ENCODE results near the gene MSI2. TPM values are rescaled to one million over a fixed set of nuclear protein-coding genes. Genes with fewer than 3 reads are reported as not detected.

Gene MSI2
- total RNA-seq, 1 donor = 12.6 TPM

- no peak for TF ChIP-seq CTCF (IDR thresholded peaks at IDR 0.05; ENCODE audit: insufficient read depth, low read length)
- no peak overlapping the region for H3K4me3 ChIP-seq (ENCODE audit: low read depth, low read length)
- DNase-seq (ENCODE audit: low read depth) = no peak
Measured at GRCh38 chr17:57535249-57535966, 279.1 kb downstream of the MSI2 start.

GRCh38 chr17:57536289-57536688 is 280.0 kb downstream of the MSI2 start:
- no peak for TF ChIP-seq CTCF (IDR thresholded peaks at IDR 0.05; ENCODE audit: insufficient read depth, low read length)
- no peak for DNase-seq (ENCODE audit: low read depth)
- H3K4me3 ChIP-seq (ENCODE audit: low read depth, low read length) = no peak overlapping the region

GRCh38 chr17:57536789-57537523 is 280.6 kb downstream of the MSI2 start:
- no peak overlapping the region for H3K4me3 ChIP-seq (ENCODE audit: low read depth, low read length)
- DNase-seq (ENCODE audit: low read depth) = no peak
- no peak for TF ChIP-seq CTCF (IDR thresholded peaks at IDR 0.05; ENCODE audit: insufficient read depth, low read length)

- no peak for TF ChIP-seq CTCF (IDR thresholded peaks at IDR 0.05; ENCODE audit: insufficient read depth, low read length)
- H3K4me3 ChIP-seq (ENCODE audit: low read depth, low read length) = no peak overlapping the region
- no peak for DNase-seq (ENCODE audit: low read depth)
Measured at GRCh38 chr17:57537524-57538410, 281.4 kb downstream of the MSI2 start.

GRCh38 chr17:57538736-57539456 is 282.6 kb downstream of the MSI2 start:
- no peak for TF ChIP-seq CTCF (IDR thresholded peaks at IDR 0.05; ENCODE audit: insufficient read depth, low read length)
- H3K4me3 ChIP-seq (ENCODE audit: low read depth, low read length) = no peak overlapping the region
- DNase-seq (ENCODE audit: low read depth) = no peak

Measured in fibroblast of the aortic adventitia (primary cell).